OCI-LY3 (cell line): Measurements from ENCODE around the gene GOLGA8A.
"Not testable (repeated sequence)": the region's sequence is repeated elsewhere in the genome, so short reads cannot be mapped to it uniquely, and the experiment has no call there.

Experiments
- H2AFZ ChIP-seq: fragments of 200-600, 300-600 bp; shearing (Covaris generic); 2 replicates; pipeline ENCODE4 v1.6.0; 2014; ENCODE audit warnings: antibody characterized with exemption, low read depth, low read length
- H3K27ac ChIP-seq: fragments of 200-600, 300-600 bp; sonication (generic); 2 replicates; pipeline ENCODE4 v1.5.1; 2014; ENCODE audit warnings: mild to moderate bottlenecking, low read length, moderate library complexity, mixed read lengths
- H3K27me3 ChIP-seq: fragments of 200-600, 300-600 bp; sonication (generic); 2 replicates; pipeline ENCODE4 v1.6.1; 2014; ENCODE audit warnings: low read depth, low read length, mixed read lengths
- H3K36me3 ChIP-seq: fragments of 200-600, 300-600 bp; sonication (generic); replicated peaks from 2 replicates; pipeline ENCODE3; 2014; ENCODE audit warnings: low read depth, low read length, mixed read lengths
- H3K4me1 ChIP-seq: fragments of 300-600, 200-600 bp; sonication (generic); 2 replicates; pipeline ENCODE4 v1.6.1; 2014; ENCODE audit warnings: low read length, mixed read lengths
- H3K4me2 ChIP-seq: fragments of 200-600, 300-600 bp; sonication (generic); 2 replicates; pipeline ENCODE4 v1.6.1; 2014; ENCODE audit warnings: low read length, mixed read lengths
- H3K4me3 ChIP-seq: fragments of 300-600, 200-600 bp; sonication (generic); 2 replicates; pipeline ENCODE4 v1.5.1; 2014; ENCODE audit warnings: antibody characterized with exemption, mild to moderate bottlenecking, low read length, moderate library complexity
- H3K79me2 ChIP-seq: fragments of 300-600, 200-600 bp; shearing (Covaris generic); 2 replicates; pipeline ENCODE4 v1.6.1; 2014; ENCODE audit warnings: mild to moderate bottlenecking, low read length, mixed read lengths
- H3K9ac ChIP-seq: fragments of 300-600, 200-600 bp; shearing (Covaris generic); 2 replicates; pipeline ENCODE4 v1.6.0; 2014; ENCODE audit warnings: mild to moderate bottlenecking, low read length, moderate library complexity
- H3K9me3 ChIP-seq: fragments of 200-600, 300-600 bp; shearing (Covaris generic); 2 replicates; pipeline ENCODE4 v1.6.1; 2014; ENCODE audit warnings: low read length, mixed read lengths; ENCODE audit not compliant: insufficient read depth
- H4K20me1 ChIP-seq: fragments of 200-600, 300-600 bp; sonication (generic); 2 replicates; pipeline ENCODE4 v1.6.1; 2016; ENCODE audit warnings: low read length, mixed read lengths; ENCODE audit not compliant: insufficient read depth
- EZH2phosphoT487 ChIP-seq: fragments of 200-600 bp; shearing (Covaris generic); IDR thresholded peaks from 2 replicates; pipeline ENCODE4 v1.6.1; 2018; ENCODE audit warnings: antibody characterized with exemption, mixed run types, low read depth
- TF ChIP-seq, protein P1 (sequence below): fragments of 200-600, 300-600 bp; sonication (generic); IDR thresholded peaks from 2 replicates; pipeline ENCODE4 v1.5.1; 2014; ENCODE audit warnings: antibody characterized with exemption, low read length, low read depth

GOLGA8A gene

DNA sequence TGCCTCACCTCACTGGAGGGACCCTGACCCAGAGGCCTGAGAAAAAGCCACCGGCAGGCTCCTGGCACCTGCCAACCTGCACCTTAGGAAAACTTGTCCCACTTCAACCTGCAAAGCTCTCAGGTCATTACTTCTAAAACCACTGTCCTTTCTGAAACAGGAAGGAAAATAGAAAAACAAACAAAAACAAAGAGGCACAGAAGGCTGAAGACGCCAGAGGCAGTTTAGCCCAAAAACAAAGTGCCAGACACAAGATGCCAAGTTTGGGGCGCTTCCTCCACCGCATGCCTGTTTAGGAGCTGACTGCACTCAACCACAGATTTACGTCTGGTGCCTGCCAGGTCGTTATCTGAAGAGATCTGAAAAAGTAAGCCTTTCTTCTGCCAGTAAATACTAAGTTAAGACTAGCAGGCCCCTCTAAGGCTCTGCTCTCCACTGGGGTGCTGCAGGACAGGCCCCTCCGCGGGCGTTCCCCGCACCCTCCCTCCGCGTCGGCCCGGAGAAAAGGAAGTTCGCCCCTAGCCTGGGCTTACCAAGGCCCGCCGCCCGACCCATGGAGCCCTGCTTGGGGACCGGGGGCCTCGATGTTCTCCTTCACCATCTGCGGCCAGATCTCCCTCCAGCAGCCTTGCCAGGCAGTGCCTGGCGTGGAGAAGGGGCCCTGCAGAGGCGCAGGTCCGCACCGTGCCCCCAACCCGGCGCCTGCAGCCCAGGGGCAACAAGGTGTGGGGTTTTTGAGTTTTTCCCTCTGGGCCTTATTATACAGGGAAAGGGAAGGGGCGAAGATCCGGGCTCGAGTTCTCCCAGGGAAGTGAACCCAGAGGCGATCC is 1.3 kb downstream of the GOLGA8A start:
- H3K36me3 ChIP-seq: no peaks in the 10 kb centered on the region
- no peaks in the 10 kb centered on the region for H3K4me1 ChIP-seq
- peak overlapping the region; percentile 53; the same call in 1 of the 2 replicates for H2AFZ ChIP-seq
- H3K4me3 ChIP-seq: peak overlapping the region; percentile 67
- H4K20me1 ChIP-seq: no peaks in the 10 kb centered on the region
- H3K79me2 ChIP-seq: no peaks in the 10 kb centered on the region
- peak overlapping the region; percentile 24; the same call in 1 of the 2 replicates for H3K9ac ChIP-seq
- no peak overlapping the region for H3K27ac ChIP-seq
- H3K4me2 ChIP-seq: peak overlapping the region; percentile 51
- H3K9me3 ChIP-seq: no peaks in the 10 kb centered on the region
- TF ChIP-seq, protein P1, sequence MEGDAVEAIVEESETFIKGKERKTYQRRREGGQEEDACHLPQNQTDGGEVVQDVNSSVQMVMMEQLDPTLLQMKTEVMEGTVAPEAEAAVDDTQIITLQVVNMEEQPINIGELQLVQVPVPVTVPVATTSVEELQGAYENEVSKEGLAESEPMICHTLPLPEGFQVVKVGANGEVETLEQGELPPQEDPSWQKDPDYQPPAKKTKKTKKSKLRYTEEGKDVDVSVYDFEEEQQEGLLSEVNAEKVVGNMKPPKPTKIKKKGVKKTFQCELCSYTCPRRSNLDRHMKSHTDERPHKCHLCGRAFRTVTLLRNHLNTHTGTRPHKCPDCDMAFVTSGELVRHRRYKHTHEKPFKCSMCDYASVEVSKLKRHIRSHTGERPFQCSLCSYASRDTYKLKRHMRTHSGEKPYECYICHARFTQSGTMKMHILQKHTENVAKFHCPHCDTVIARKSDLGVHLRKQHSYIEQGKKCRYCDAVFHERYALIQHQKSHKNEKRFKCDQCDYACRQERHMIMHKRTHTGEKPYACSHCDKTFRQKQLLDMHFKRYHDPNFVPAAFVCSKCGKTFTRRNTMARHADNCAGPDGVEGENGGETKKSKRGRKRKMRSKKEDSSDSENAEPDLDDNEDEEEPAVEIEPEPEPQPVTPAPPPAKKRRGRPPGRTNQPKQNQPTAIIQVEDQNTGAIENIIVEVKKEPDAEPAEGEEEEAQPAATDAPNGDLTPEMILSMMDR: no peak
- no peak for TF ChIP-seq EZH2phosphoT487
- H3K27me3 ChIP-seq: no peaks in the 10 kb centered on the region

DNA sequence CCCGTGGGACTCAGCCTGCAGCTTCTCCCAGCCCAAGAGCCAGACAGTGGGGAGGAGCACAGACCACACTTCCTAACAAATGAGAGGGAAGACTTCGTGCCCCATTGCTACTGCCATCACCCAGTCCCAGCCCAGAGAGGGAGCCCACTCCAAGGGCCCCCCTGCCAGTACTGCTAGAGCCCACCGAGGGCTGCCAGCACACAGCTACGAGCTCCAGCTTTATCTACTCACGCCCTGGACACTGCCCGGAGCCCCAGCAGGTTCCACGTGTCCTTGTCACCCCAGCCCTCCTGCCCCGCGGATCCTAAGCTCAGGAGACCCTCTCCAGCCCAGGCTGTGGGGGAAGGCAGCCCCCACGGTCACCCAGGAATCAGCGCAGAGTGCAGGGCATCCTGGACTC is 1.9 kb downstream of the GOLGA8A start:
- Histone ChIP-seq H3K36me3 (no peaks in the 10 kb centered on the region), H3K4me3 (no peak overlapping the region), H3K27ac (no peak overlapping the region), H3K4me2 (no peak overlapping the region), H3K27me3 (no peaks in the 10 kb centered on the region), H2AFZ (no peak overlapping the region), H3K9ac (no peak overlapping the region), H3K4me1 (no peaks in the 10 kb centered on the region), H3K79me2 (no peaks in the 10 kb centered on the region), H4K20me1 (no peaks in the 10 kb centered on the region), H3K9me3 (no peaks in the 10 kb centered on the region)
- TF ChIP-seq, protein P1: no peak
- TF ChIP-seq EZH2phosphoT487: no peak

DNA sequence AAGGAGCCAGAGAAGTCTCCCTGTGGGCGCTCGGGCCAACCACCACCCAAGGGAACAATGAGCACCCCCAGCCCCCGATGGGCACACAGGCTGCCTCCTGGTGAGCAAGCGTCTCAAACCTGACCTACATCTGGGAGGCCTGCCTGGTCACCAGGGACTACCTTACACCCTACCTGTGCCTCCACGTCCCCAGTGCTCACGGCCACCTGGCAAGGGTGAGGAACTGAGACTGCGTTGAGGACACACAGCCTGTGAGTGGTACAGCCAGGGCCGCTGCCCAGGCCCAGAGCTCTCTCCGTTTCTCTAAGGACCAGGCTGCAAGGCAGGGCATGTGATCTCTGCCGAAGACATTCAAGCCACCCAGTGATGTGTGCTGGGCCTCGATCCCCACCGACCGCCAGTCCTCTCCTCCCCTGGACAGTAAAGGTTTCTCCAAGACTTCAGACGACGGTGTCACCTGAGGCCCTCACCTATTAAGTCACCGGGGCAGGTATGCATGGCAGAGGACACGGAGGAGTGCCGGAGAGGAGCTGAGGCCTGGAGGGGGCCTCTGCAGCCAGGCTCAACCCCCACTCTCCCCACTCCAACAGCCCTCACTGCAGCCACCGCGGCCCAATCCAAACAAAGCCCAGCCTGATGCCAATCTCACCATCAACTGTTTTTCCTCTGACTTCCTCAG is 2.8 kb downstream of the GOLGA8A start:
- Histone ChIP-seq H3K4me1 (no peaks in the 10 kb centered on the region), H3K4me3 (no peak overlapping the region), H3K9ac (no peak overlapping the region), H3K27me3 (no peaks in the 10 kb centered on the region), H3K79me2 (no peaks in the 10 kb centered on the region), H3K9me3 (no peaks in the 10 kb centered on the region), H3K4me2 (no peak overlapping the region), H2AFZ (no peak overlapping the region), H4K20me1 (no peaks in the 10 kb centered on the region), H3K27ac (no peak overlapping the region), H3K36me3 (no peaks in the 10 kb centered on the region)
- no peak for TF ChIP-seq EZH2phosphoT487
- TF ChIP-seq, protein P1: no peak

DNA sequence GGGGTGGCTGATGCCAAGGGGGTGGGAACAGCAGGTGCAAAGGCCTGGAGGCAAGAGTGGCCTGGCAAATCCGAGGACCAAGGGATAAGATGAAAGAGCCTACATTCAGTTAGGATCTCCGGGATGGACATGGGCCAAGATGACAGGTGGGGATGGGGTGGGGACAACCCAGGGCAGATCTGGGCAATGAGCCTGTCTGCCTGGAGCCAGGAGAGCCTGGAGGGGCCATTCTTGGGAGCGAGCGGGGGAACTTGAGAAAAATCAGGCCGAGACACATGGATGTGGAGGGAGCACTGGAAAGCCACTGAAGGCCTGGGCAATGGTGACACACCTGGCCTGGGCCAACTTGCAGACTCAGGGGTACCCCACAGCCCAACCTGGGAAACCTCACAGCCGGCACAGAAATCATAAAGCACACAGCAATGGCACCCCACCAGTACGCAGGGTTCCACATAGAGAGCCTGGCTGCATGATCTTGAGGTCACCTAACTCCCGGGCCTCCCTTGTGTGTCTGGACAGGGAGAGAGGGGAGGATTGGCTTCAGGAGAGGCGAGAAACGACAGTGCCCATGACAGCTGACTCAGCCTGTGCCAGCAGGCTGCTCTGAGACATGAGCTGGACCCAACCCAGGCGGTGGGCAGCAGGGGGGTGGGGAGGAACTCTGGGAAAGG is 3.5 kb downstream of the GOLGA8A start:
- H3K4me1 ChIP-seq, H3K9ac ChIP-seq, H3K27ac ChIP-seq, H4K20me1 ChIP-seq, H3K4me3 ChIP-seq, H3K36me3 ChIP-seq, H2AFZ ChIP-seq, H3K4me2 ChIP-seq, H3K79me2 ChIP-seq, H3K27me3 ChIP-seq, H3K9me3 ChIP-seq: not testable (repeated sequence)

DNA sequence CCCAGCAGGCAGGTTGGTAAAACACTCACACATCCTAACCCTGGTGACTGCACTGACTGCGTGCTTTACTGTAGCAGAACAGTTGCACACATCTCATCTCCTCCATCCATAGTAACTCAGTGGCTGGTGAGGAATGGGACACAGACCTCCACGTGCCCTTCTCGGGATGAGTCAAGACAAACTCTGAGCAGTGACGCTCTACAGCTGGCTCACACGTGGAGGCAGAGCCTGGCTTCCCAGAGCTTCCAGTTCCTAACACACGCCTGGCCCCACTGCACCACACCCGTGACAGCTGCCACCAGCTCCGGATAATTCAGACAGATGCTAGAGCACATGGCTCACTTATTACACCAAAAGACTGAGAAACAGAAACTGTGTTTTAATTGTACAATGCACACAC is 7.0 kb downstream of the GOLGA8A start:
- H4K20me1 ChIP-seq, H3K4me2 ChIP-seq, H3K79me2 ChIP-seq, H3K27me3 ChIP-seq, H3K27ac ChIP-seq, H3K9ac ChIP-seq, H3K4me1 ChIP-seq, H3K36me3 ChIP-seq, H3K9me3 ChIP-seq, H2AFZ ChIP-seq, H3K4me3 ChIP-seq: not testable (repeated sequence)

DNA sequence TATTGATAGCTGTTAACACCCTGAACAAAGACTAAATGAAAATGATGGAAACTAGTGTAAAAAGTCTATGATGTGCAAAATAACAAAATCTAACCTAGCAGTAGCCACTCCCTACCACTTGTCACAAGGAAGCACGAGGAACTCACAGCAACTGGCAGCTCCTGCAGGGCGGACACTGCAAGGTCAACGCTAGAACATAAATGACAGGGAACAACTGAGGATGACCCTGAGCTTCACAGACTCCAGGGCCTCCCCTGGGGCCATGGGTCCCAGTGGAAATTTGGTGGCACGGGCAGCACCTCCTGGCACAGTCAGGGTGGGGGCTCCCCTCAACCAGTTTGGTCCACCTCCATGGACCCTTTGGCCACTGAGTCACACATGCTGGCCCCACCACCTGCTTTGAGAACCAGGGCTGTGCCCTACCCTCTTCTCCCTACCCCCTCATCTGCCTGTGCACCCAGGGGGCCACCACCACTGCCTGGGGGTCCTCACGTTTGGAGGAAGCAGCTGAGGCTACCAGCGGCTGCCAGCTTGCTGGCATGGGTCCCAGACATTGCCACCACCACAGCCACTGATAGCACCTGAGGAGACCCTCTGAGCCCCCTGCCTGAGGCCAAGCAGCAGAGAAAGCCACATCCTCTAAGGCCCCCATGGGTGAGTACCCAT is 14.1 kb downstream of the GOLGA8A start:
- H3K4me2 ChIP-seq, H2AFZ ChIP-seq, H3K9me3 ChIP-seq, H3K4me3 ChIP-seq, H4K20me1 ChIP-seq, H3K27me3 ChIP-seq, H3K27ac ChIP-seq, H3K4me1 ChIP-seq, H3K79me2 ChIP-seq, H3K36me3 ChIP-seq, H3K9ac ChIP-seq: not testable (repeated sequence)
